ENCODE results near the gene TMEM101.

TMEM101 gene

DNA sequence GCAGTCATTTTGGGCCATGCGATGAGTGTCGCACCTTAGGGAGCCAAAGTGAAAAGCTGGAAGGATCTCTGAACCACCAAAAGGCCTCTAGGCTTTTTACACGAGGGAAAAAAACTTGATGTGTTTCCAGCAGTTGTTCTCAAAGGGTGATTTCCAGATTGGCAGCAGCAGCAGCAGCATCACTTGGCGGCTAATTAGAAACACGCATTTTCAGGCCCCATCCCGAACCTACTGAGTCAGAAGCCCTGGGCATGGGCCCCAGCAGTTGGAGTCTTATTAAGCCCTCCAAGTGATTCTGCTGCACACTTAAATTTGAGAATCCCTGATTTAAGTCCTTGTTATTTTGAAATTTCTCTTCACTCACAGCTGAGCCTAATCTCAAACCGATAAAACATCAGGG is 35.8 kb downstream of the TMEM101 start (continued):
- TF ChIP-seq ZNF175 (tag by site-specific recombination; IDR thresholded peaks at IDR 0.05) (no peak), HOXD13 (CRISPR knock-in tag; IDR thresholded peaks at IDR 0.05; ENCODE audit: borderline replicate concordance) (no peak), ZNF623 (tag by site-specific recombination; IDR thresholded peaks at IDR 0.05) (no peak), ZNF548 (tag by site-specific recombination; IDR thresholded peaks at IDR 0.05) (no peak), ZNF501 (tag by site-specific recombination; IDR thresholded peaks at IDR 0.05) (no peak), MYNN (tag by site-specific recombination; IDR thresholded peaks at IDR 0.05; ENCODE audit: borderline replicate concordance) (no peak), ZNF19 (tag by site-specific recombination; IDR thresholded peaks at IDR 0.05; ENCODE audit: low read depth) (no peak)

DNA sequence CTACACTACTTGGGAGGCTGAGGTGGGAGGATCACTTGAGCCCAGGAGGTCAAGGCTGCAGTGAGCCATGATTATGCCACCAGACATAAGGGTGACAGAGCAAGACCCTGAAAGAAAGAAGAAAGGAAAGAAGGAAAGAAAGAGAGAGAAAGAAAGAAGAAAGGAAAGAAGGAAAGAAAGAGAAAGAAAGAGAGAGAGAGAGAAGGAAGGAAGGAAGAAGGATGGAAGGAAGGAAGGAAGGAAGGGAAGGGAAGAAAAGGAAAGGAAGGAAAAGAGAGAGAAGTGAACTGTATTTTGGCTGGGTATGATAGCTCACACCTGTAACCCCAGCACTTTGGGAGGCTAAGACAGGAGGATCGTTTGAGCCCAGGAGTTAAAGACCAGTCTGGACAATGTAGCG is 36.7 kb downstream of the TMEM101 start:
- POLR2A ChIA-PET, result no interaction called here
- CTCF ChIA-PET, result no interaction called here

DNA sequence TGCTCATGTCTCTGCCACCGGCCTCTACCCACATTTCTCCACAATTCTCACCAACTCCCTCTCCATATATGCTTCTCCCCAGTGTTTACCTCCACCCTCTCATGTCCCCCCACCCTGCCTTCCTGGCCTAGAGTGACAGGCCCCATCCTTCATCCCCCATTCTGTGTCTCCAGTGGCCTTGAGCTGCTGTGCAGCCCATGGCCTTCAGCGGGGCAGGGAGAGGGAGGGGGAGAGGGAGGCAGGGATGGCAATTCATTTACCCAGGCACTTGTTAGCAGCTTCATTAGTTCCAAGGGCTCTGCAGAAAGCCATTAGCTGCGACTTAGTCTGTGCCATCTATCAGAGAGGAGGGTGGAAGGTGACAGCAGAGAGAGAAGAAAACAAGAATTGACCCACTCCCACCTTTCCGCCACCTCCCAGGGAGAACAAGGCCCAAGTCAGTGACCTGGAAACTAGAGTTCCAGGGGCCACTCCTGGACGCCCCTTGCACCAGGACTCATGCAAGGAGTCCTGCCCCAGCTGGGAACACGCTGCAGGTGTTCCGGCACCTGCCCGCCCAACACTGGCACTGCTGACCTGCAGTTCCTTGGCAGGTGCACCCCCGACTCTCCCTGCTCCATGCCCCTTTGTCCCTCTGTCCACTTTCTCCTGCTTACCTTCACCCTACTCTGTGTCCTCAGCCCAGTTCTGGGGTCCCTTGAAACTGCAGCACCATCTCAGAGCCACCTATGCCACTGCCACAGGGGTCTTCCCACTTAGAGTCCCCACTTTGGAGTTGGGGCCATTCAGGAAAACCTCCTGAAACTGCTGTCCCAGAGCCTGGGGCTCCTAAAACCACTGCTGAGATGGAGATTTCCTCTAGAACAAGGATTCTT is 37.6 kb downstream of the TMEM101 start:
- CTCF ChIA-PET, result interaction anchor here (0.6 to 1.0 kb wide), 2 partner anchors 17 to 51 kb away, joined by 3 to 5 read pairs; no protein-coding TSS in a partner anchor
- POLR2A ChIA-PET, result no interaction called here

More for the DNA sequence above, 36.7 kb downstream of the TMEM101 start:
- no peaks in the 10 kb centered on the region for H3K9me3 ChIP-seq (ENCODE audit: control insufficient read depth, insufficient read depth, low read depth, low read length)
- no peak overlapping the region for H3K4me3 ChIP-seq (ENCODE audit: low read depth, low read length)
- no peaks in the 10 kb centered on the region for H3K36me3 ChIP-seq (ENCODE audit: control insufficient read depth in 2 of 2, insufficient read depth in 1 of 2, low read length in 2 of 2)
- no peaks in the 10 kb centered on the region for H3K4me1 ChIP-seq (ENCODE audit: control insufficient read depth, insufficient read depth, low read length)
- TF ChIP-seq ZNF138 (tag by site-specific recombination; IDR thresholded peaks at IDR 0.05; ENCODE audit: borderline replicate concordance) (no peak), PRDM1 (tag by site-specific recombination; IDR thresholded peaks at IDR 0.05) (peak; percentile 88), GFI1B (tag by site-specific recombination; IDR thresholded peaks at IDR 0.05) (no peak), ZFP69B (tag by site-specific recombination; IDR thresholded peaks at IDR 0.05) (no peak), SP7 (tag by site-specific recombination; IDR thresholded peaks at IDR 0.05) (no peak), ZNF366 (tag by site-specific recombination; conservative IDR thresholded peaks at IDR 0.05) (peak; percentile 98), SCRT2 (tag by site-specific recombination; IDR thresholded peaks at IDR 0.05) (peak; percentile 40; the same call in 1 of the 2 replicates), YY1 (tag by site-specific recombination; IDR thresholded peaks at IDR 0.05) (no peak), ZNF677 (tag by site-specific recombination; IDR thresholded peaks at IDR 0.05) (no peak), ZNF555 (tag by site-specific recombination; conservative IDR thresholded peaks at IDR 0.05) (no peak)
- TF ChIP-seq, protein P1, sequence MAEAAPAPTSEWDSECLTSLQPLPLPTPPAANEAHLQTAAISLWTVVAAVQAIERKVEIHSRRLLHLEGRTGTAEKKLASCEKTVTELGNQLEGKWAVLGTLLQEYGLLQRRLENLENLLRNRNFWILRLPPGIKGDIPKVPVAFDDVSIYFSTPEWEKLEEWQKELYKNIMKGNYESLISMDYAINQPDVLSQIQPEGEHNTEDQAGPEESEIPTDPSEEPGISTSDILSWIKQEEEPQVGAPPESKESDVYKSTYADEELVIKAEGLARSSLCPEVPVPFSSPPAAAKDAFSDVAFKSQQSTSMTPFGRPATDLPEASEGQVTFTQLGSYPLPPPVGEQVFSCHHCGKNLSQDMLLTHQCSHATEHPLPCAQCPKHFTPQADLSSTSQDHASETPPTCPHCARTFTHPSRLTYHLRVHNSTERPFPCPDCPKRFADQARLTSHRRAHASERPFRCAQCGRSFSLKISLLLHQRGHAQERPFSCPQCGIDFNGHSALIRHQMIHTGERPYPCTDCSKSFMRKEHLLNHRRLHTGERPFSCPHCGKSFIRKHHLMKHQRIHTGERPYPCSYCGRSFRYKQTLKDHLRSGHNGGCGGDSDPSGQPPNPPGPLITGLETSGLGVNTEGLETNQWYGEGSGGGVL (tag by site-specific recombination; IDR thresholded peaks at IDR 0.05), result no peak
- TF ChIP-seq, protein P2, sequence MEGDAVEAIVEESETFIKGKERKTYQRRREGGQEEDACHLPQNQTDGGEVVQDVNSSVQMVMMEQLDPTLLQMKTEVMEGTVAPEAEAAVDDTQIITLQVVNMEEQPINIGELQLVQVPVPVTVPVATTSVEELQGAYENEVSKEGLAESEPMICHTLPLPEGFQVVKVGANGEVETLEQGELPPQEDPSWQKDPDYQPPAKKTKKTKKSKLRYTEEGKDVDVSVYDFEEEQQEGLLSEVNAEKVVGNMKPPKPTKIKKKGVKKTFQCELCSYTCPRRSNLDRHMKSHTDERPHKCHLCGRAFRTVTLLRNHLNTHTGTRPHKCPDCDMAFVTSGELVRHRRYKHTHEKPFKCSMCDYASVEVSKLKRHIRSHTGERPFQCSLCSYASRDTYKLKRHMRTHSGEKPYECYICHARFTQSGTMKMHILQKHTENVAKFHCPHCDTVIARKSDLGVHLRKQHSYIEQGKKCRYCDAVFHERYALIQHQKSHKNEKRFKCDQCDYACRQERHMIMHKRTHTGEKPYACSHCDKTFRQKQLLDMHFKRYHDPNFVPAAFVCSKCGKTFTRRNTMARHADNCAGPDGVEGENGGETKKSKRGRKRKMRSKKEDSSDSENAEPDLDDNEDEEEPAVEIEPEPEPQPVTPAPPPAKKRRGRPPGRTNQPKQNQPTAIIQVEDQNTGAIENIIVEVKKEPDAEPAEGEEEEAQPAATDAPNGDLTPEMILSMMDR (tag by site-specific recombination; IDR thresholded peaks at IDR 0.05), result no peak
- no peak overlapping the region for H3K27ac ChIP-seq (ENCODE audit: extremely low read depth, low read depth, low read length)

More for the DNA sequence above, 37.6 kb downstream of the TMEM101 start:
- no peak overlapping the region for H3K4me3 ChIP-seq (ENCODE audit: low read depth, low read length)
- H3K4me1 ChIP-seq (ENCODE audit: control insufficient read depth, insufficient read depth, low read length), result no peaks in the 10 kb centered on the region
- H3K27ac ChIP-seq (ENCODE audit: extremely low read depth, low read depth, low read length), result no peak overlapping the region
- no peaks in the 10 kb centered on the region for H3K36me3 ChIP-seq (ENCODE audit: control insufficient read depth in 2 of 2, insufficient read depth in 1 of 2, low read length in 2 of 2)
- H3K9me3 ChIP-seq (ENCODE audit: control insufficient read depth, insufficient read depth, low read depth, low read length), result no peaks in the 10 kb centered on the region
- no peak for TF ChIP-seq SP2 (tag by site-specific recombination; IDR thresholded peaks at IDR 0.05)
- TF ChIP-seq, protein P3, sequence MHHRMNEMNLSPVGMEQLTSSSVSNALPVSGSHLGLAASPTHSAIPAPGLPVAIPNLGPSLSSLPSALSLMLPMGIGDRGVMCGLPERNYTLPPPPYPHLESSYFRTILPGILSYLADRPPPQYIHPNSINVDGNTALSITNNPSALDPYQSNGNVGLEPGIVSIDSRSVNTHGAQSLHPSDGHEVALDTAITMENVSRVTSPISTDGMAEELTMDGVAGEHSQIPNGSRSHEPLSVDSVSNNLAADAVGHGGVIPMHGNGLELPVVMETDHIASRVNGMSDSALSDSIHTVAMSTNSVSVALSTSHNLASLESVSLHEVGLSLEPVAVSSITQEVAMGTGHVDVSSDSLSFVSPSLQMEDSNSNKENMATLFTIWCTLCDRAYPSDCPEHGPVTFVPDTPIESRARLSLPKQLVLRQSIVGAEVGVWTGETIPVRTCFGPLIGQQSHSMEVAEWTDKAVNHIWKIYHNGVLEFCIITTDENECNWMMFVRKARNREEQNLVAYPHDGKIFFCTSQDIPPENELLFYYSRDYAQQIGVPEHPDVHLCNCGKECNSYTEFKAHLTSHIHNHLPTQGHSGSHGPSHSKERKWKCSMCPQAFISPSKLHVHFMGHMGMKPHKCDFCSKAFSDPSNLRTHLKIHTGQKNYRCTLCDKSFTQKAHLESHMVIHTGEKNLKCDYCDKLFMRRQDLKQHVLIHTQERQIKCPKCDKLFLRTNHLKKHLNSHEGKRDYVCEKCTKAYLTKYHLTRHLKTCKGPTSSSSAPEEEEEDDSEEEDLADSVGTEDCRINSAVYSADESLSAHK (tag by site-specific recombination; IDR thresholded peaks at IDR 0.05), result peak; percentile 96
